Measurements from ENCODE around the gene DRAP1.

Gene DRAP1

DNA sequence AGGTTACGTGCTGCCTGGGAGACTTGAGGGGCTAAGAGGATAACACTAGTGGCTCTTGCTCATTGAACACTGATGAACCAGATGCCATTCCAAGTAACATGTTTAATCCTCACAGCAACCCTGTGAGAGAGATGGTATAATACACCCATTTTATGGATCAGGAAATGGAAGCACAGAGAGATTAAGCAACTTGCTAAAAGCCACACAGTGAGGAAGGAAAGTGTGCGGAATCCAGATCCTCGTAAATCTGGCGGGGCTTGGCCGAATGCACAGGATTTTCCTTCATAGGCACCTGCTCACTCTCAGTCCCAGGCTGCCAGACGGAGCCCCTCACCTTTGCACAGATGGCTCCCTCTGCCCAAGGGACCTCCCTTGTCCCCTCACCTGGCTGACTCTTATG is 11.3 kb upstream of the DRAP1 start:
- no peak for DNase-seq (ENCODE audit: low read depth)
- TF ChIP-seq, protein P1, sequence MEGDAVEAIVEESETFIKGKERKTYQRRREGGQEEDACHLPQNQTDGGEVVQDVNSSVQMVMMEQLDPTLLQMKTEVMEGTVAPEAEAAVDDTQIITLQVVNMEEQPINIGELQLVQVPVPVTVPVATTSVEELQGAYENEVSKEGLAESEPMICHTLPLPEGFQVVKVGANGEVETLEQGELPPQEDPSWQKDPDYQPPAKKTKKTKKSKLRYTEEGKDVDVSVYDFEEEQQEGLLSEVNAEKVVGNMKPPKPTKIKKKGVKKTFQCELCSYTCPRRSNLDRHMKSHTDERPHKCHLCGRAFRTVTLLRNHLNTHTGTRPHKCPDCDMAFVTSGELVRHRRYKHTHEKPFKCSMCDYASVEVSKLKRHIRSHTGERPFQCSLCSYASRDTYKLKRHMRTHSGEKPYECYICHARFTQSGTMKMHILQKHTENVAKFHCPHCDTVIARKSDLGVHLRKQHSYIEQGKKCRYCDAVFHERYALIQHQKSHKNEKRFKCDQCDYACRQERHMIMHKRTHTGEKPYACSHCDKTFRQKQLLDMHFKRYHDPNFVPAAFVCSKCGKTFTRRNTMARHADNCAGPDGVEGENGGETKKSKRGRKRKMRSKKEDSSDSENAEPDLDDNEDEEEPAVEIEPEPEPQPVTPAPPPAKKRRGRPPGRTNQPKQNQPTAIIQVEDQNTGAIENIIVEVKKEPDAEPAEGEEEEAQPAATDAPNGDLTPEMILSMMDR (IDR thresholded peaks at IDR 0.05; ENCODE audit: insufficient read depth, low read depth, low read length, missing control alignments) = no peak
- no peak overlapping the region for H3K4me3 ChIP-seq (ENCODE audit: low read depth, low read length)

DNA sequence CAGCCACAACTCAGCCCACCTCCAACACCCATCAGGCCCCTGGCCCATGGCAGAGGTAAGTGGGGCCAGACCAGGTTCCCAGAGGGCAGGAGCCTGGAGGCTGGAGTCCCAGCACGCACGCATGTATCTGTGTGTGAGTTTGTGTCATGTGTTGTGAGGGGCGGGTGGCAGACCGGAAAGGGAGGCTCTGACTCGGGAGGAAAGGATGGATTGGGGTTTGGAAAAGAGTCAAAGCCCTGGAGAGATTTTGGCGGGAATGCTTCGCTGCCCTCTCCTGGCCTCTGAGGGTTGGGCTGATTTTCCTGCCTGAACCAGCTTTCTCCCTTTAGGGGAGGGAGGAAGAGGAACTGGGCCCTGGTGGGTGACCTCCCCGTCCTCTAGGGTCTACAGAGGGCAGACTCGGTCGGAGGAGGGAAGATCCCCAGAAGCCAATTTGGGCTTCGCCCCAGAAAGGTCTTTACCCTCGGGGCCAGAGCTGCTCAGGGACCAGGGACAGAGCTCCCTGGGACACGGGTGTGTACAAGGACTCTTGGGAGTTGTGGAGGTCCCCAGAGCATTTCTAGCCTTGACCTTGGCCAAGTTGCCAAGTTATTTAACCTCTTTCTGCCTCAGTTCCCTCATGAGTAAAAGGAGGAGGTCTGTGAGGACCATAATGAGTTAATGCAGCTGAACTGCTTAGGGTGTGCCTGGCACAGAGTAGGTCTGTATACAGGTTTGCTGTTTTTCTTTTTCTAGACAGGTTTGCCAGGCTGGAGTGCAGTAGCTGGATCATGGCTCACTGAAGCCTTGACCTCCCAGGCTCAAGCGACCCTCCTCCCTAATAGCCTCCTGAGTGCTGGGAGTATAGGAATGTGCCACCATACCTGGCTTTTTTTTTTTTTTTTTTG is 7.3 kb upstream of the DRAP1 start:
- TF ChIP-seq, protein P1 (IDR thresholded peaks at IDR 0.05; ENCODE audit: insufficient read depth, low read depth, low read length, missing control alignments) = no peak
- no peak for DNase-seq (ENCODE audit: low read depth)
- no peak overlapping the region for H3K4me3 ChIP-seq (ENCODE audit: low read depth, low read length)

DNA sequence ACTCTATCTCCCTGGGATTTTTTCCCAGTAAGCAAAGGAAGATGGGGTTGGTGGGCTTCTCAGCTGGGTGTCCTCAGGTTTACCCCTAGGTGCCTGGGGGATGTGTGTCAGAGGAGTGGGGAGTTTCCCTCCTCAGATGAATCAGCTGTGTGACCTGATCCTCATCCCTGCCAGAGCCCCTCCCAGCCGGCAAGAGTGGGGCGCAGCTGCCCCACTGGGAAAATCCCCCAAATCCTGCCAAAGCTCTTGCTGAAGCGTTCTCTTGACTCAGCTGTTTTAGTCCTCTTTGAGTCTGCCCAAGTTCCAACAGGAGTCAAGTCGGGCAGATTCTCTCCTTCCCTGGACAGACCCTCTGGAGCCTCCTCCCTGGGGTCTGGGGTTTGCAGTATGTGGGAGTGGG is 6.4 kb upstream of the DRAP1 start:
- H3K4me3 ChIP-seq (ENCODE audit: low read depth, low read length) = no peak overlapping the region
- TF ChIP-seq, protein P1 (IDR thresholded peaks at IDR 0.05; ENCODE audit: insufficient read depth, low read depth, low read length, missing control alignments) = no peak
- peak; percentile 59 for DNase-seq (ENCODE audit: low read depth)

DNA sequence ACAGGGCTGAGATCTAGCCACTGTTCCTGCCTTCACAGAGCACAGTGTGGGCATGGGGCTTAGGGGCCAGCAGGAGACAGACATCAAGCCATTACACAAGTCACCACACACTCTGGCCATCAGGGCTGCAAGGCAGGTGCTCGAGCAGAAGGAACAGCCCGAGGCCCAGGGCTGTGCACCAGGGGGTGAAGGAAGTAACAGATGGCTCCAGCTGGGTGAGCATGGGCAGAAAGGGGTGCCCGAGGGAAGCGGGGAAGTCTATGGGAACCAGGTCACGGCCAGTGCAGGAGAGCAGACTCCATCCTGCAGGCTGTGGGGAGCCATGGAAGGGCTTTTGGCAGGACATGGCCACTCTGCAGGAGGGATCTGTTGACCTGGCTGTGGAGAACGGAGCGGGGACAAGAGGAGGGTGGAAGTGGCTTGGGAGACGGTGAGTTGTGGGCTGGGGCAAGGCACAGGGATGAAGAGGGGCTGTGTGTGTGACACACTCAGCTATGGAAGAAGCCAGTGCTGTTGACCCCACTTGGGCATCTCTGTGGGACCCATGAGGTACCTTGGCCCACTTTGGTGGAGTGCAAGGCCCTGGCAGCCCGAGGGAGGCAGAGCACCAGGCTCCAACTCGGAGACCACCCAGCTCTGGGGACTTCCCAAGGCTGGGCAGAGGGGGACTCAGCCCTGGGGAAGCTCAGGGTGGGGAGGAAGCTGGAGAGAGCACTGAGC is 4.0 kb upstream of the DRAP1 start:
- no peak for DNase-seq (ENCODE audit: low read depth)
- no peak overlapping the region for H3K4me3 ChIP-seq (ENCODE audit: low read depth, low read length)
- TF ChIP-seq, protein P1 (IDR thresholded peaks at IDR 0.05; ENCODE audit: insufficient read depth, low read depth, low read length, missing control alignments) = no peak

DNA sequence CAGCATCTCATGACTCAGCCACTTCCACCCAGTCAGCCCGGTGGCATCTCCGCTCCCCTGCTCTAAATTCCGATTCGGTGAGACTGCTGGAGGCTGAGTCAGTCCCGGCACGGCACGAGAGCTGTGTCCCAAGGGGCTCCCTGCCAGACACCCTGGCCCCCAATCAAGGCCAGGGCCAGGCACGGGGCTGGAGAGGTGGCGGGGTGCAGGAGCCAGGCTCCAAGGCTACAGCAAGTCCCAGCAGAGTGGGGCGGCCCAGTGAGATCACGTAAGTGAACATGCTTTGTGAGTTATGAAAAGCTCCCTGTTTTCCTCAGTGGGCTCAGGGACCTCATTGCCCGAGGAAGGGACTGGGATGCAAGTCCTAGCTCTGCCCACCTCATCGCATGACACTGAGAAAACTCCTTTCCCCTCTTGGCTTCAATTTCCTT is 3.4 kb upstream of the DRAP1 start:
- no peak for DNase-seq (ENCODE audit: low read depth)
- TF ChIP-seq, protein P1 (IDR thresholded peaks at IDR 0.05; ENCODE audit: insufficient read depth, low read depth, low read length, missing control alignments) = no peak
- H3K4me3 ChIP-seq (ENCODE audit: low read depth, low read length) = no peak overlapping the region

DNA sequence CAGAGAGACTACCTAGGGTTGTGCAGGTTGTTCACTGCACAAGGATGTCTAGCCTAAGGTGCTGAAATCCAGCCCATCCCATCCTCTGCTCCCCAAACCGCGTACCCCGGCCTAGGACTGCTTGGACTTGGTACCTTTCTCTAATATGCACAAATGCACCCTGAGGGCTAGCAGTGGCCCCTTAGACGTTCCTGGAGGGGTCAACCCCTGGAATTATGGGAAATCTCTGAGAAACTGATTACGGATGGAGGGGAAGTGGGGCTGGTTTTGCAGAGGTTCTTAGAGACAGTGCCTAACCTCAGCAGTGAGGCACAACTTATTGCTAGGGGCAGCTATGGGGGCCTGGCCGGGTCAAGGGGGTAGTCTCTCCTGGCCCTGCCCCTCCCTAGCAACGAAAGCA is 2.8 kb upstream of the DRAP1 start:
- no peak overlapping the region for H3K4me3 ChIP-seq (ENCODE audit: low read depth, low read length)
- DNase-seq (ENCODE audit: low read depth) = no peak
- TF ChIP-seq, protein P1 (IDR thresholded peaks at IDR 0.05; ENCODE audit: insufficient read depth, low read depth, low read length, missing control alignments) = no peak
